Measurements from ENCODE around the gene MEOX2. TPM values are rescaled to one million over a fixed set of nuclear protein-coding genes. Genes with fewer than 3 reads are reported as not detected.

MEOX2 gene
- total and polyA plus RNA-seq, 2 of the 13 experiments (the other 11 are each of a cell fraction or from before 2014, with no cell fraction given) = not detected

GRCh38 chr7:15651693-15652092 lies 34.8 kb downstream of the MEOX2 start (continued):
- TF ChIP-seq ZNF619 (CRISPR knock-in tag; IDR thresholded peaks at IDR 0.05) (no peak), ZSCAN5A (CRISPR knock-in tag; IDR thresholded peaks at IDR 0.05; ENCODE audit: borderline replicate concordance) (no peak), ZNF556 (CRISPR knock-in tag; IDR thresholded peaks at IDR 0.05; ENCODE audit: borderline replicate concordance) (no peak), SPEN (CRISPR knock-in tag; IDR thresholded peaks at IDR 0.05; ENCODE audit: low read depth) (no peak), ZNF710 (CRISPR knock-in tag; IDR thresholded peaks at IDR 0.05; ENCODE audit: borderline replicate concordance) (no peak)

- ChIA-PET POLR2A (no interaction called here), CTCF (ENCODE audit: low intra/inter-chr PET ratio, low total read pairs) (no interaction called here)
- FAIRE-seq (no peak), DNase-seq (ENCODE audit: low spot score) (no peak), ATAC-seq (no peak)
- H3K4me1 ChIP-seq (ENCODE audit: insufficient read depth, low read length) = no peaks in the 10 kb centered on the region
- H3K36me3 ChIP-seq (replicated peaks in 1 of 2; ENCODE audit: control insufficient read depth in 1 of 2, insufficient read depth in 2 of 2, low read length in 2 of 2) = no peaks in the 10 kb centered on the region
- BruUV-seq (replicated peaks) = no TSS peak
- H3K27ac ChIP-seq (ENCODE audit: extremely low read length, insufficient read depth, low read length) = no peak overlapping the region
- no peak overlapping the region for H3K9ac ChIP-seq (ENCODE audit: insufficient read depth, low read depth, low read length)
- in situ Hi-C loops (cut with HindIII; ENCODE audit: extremely low pct_ligation_motif_present, low pct_unique_long_range_greater_than_20kb) = no loop called here
- no peak overlapping the region for H3K4me2 ChIP-seq (ENCODE audit: low read depth, low read length)
- H3K79me2 ChIP-seq (ENCODE audit: insufficient read depth, low read length) = no peaks in the 10 kb centered on the region
- intact Hi-C loops (cut with micrococcal nuclease; ENCODE audit: unreplicated experiment) = no loop called here
- no peak overlapping the region for H3K4me3 ChIP-seq (replicated peaks in 1 of 3; ENCODE audit: insufficient read depth in 1 of 3, low read depth in 2 of 3, low read length in 3 of 3)
- 14% methylated on average over 4 of the region's 4 CpGs for WGBS (ENCODE audit: low lambda C conversion rate)
- H3K9me3 ChIP-seq (ENCODE audit: low read length) = peaks cover 35% of the 10 kb centered on the region
- H2AFZ ChIP-seq (ENCODE audit: low read length) = no peak overlapping the region
- H4K20me1 ChIP-seq (ENCODE audit: insufficient read depth, low read length) = no peaks in the 10 kb centered on the region
- no peaks in the 10 kb centered on the region for H3K27me3 ChIP-seq (ENCODE audit: control insufficient read depth in 1 of 2, insufficient read depth in 2 of 2, low read length in 2 of 2)
- TF ChIP-seq ETS1 (CRISPR knock-in tag; IDR thresholded peaks at IDR 0.05) (no peak), EED (CRISPR knock-in tag; IDR thresholded peaks at IDR 0.05) (no peak), REPIN1 (CRISPR knock-in tag; IDR thresholded peaks at IDR 0.05; ENCODE audit: borderline replicate concordance, low read depth) (no peak), IRF1 (CRISPR knock-in tag; IDR thresholded peaks at IDR 0.05; ENCODE audit: low read depth) (no peak), ZNF337 (CRISPR knock-in tag; IDR thresholded peaks at IDR 0.05; ENCODE audit: borderline replicate concordance, low read depth) (no peak), ZSCAN9 (CRISPR knock-in tag; IDR thresholded peaks at IDR 0.05; ENCODE audit: borderline replicate concordance) (no peak), FOXK1 (CRISPR knock-in tag; IDR thresholded peaks at IDR 0.05; ENCODE audit: borderline replicate concordance, low read depth) (no peak), CENPT (CRISPR knock-in tag; IDR thresholded peaks at IDR 0.05; ENCODE audit: low read depth) (no peak), ZNF292 (CRISPR knock-in tag; IDR thresholded peaks at IDR 0.05; ENCODE audit: borderline replicate concordance, low read depth) (no peak), MATR3 (CRISPR knock-in tag; IDR thresholded peaks at IDR 0.05) (no peak), ZNF569 (CRISPR knock-in tag; IDR thresholded peaks at IDR 0.05; ENCODE audit: borderline replicate concordance) (no peak), ARNTL (CRISPR knock-in tag; IDR thresholded peaks at IDR 0.05) (no peak), BRF2 (CRISPR knock-in tag; IDR thresholded peaks at IDR 0.05) (no peak)
These were observed 35.7 kb downstream of the MEOX2 start for GRCh38 chr7:15650787-15651186.
